DOHH2 (cell line): ENCODE measurements around the gene HEPHL1.

Source experiments
- CTCF ChIP-seq: fragments of 200-600 bp; sonication (generic); IDR thresholded peaks from one replicate; pipeline ENCODE4 v1.5.1; 2014; ENCODE audit warnings: antibody characterized with exemption, mild to moderate bottlenecking, low read depth, low read length; ENCODE audit not compliant: poor library complexity, severe bottlenecking
- EZH2phosphoT487 ChIP-seq: fragments of 200-600 bp; sonication (generic); IDR thresholded peaks from 2 replicates; pipeline ENCODE4 v1.6.1; 2017; ENCODE audit warnings: borderline replicate concordance, mild to moderate bottlenecking, antibody characterized with exemption, low read length, moderate library complexity, mixed read lengths

- TF ChIP-seq CTCF (no peak), EZH2phosphoT487 (no peak)
These were observed 9.7 kb upstream of the HEPHL1 start for GRCh38 chr11:94011478-94011877.
